ENCODE data around the gene RBMS2.
"Not testable (repeated sequence)": the region's sequence is repeated elsewhere in the genome, so short reads cannot be mapped to it uniquely, and the experiment has no call there.

DNA sequence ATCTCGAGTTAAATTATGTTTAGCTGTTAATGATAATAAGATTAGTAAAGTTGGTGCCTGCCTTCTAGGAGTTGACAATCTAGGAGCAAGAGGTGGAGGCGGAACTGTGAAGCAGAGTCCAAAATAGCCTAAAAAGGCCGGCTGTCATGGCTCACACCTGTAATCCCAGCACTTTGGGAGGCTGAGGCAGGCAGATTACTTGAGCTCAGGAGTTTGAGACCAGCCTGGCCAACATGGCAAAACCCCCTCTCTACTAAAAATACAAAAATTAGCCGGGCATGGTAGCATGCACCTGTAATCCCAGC lies 7.7 kb upstream of the RBMS2 start:
- TF ChIP-seq, protein P1, sequence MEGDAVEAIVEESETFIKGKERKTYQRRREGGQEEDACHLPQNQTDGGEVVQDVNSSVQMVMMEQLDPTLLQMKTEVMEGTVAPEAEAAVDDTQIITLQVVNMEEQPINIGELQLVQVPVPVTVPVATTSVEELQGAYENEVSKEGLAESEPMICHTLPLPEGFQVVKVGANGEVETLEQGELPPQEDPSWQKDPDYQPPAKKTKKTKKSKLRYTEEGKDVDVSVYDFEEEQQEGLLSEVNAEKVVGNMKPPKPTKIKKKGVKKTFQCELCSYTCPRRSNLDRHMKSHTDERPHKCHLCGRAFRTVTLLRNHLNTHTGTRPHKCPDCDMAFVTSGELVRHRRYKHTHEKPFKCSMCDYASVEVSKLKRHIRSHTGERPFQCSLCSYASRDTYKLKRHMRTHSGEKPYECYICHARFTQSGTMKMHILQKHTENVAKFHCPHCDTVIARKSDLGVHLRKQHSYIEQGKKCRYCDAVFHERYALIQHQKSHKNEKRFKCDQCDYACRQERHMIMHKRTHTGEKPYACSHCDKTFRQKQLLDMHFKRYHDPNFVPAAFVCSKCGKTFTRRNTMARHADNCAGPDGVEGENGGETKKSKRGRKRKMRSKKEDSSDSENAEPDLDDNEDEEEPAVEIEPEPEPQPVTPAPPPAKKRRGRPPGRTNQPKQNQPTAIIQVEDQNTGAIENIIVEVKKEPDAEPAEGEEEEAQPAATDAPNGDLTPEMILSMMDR (IDR thresholded peaks at IDR 0.05), result not testable (repeated sequence)
- TF ChIP-seq POLR2A (IDR thresholded peaks at IDR 0.05), result not testable (repeated sequence)

Data from uterus (tissue), 2 donors.